Measurements from ENCODE around the gene TPK1.

TPK1 gene

GRCh38 chr7:144565586-144565985 is 270.3 kb downstream of the TPK1 start (continued):
- TF ChIP-seq, protein P1, sequence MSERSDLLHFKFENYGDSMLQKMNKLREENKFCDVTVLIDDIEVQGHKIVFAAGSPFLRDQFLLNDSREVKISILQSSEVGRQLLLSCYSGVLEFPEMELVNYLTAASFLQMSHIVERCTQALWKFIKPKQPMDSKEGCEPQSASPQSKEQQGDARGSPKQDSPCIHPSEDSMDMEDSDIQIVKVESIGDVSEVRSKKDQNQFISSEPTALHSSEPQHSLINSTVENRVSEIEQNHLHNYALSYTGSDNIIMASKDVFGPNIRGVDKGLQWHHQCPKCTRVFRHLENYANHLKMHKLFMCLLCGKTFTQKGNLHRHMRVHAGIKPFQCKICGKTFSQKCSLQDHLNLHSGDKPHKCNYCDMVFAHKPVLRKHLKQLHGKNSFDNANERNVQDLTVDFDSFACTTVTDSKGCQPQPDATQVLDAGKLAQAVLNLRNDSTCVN (tag by site-specific recombination; optimal IDR thresholded peaks at IDR 0.05): no peak
- TF ChIP-seq ZNF555 (tag by site-specific recombination; conservative IDR thresholded peaks at IDR 0.05) (no peak), ZFP3 (tag by site-specific recombination; IDR thresholded peaks at IDR 0.05; ENCODE audit: low read depth) (no peak), MYNN (tag by site-specific recombination; IDR thresholded peaks at IDR 0.05; ENCODE audit: borderline replicate concordance) (no peak)

- Histone ChIP-seq H3K4me3 (ENCODE audit: low read depth, low read length) (no peak overlapping the region), H3K36me3 (ENCODE audit: control insufficient read depth in 2 of 2, insufficient read depth in 1 of 2, low read length in 2 of 2) (no peaks in the 10 kb centered on the region), H3K9me3 (ENCODE audit: control insufficient read depth, insufficient read depth, low read depth, low read length) (no peaks in the 10 kb centered on the region), H3K4me1 (ENCODE audit: control insufficient read depth, insufficient read depth, low read length) (no peaks in the 10 kb centered on the region), H3K27ac (ENCODE audit: extremely low read depth, low read depth, low read length) (no peak overlapping the region)
- CTCF ChIA-PET: interaction anchor here (0.5 kb wide), 1 partner anchor 51 kb away, joined by 3 read pairs; no protein-coding TSS in a partner anchor
- POLR2A ChIA-PET: no interaction called here
- TF ChIP-seq SALL2 (tag by site-specific recombination; IDR thresholded peaks at IDR 0.05; ENCODE audit: borderline replicate concordance) (no peak), ZNF626 (tag by site-specific recombination; IDR thresholded peaks at IDR 0.05) (no peak), SP2 (tag by site-specific recombination; IDR thresholded peaks at IDR 0.05) (no peak), ZNF521 (tag by site-specific recombination; IDR thresholded peaks at IDR 0.05) (no peak), GLIS1 (tag by site-specific recombination; IDR thresholded peaks at IDR 0.05) (no peak), ZNF560 (tag by site-specific recombination; IDR thresholded peaks at IDR 0.05; ENCODE audit: borderline replicate concordance) (no peak), KLF1 (tag by site-specific recombination; IDR thresholded peaks at IDR 0.05) (no peak), ZNF112 (tag by site-specific recombination; IDR thresholded peaks at IDR 0.05) (no peak), ZNF202 (tag by site-specific recombination; IDR thresholded peaks at IDR 0.05; ENCODE audit: borderline replicate concordance) (no peak)
These were observed 286.0 kb downstream of the TPK1 start for GRCh38 chr7:144549861-144550260.

- POLR2A ChIA-PET: no interaction called here
- no peaks in the 10 kb centered on the region for H3K4me1 ChIP-seq (ENCODE audit: control insufficient read depth, insufficient read depth, low read length)
- no peaks in the 10 kb centered on the region for H3K36me3 ChIP-seq (ENCODE audit: control insufficient read depth in 2 of 2, insufficient read depth in 1 of 2, low read length in 2 of 2)
- no peak for TF ChIP-seq ZNF311 (tag by site-specific recombination; IDR thresholded peaks at IDR 0.05; ENCODE audit: borderline replicate concordance)
- no peak for TF ChIP-seq ZNF600 (tag by site-specific recombination; IDR thresholded peaks at IDR 0.05)
- no peak for TF ChIP-seq ZNF266 (tag by site-specific recombination; IDR thresholded peaks at IDR 0.05; ENCODE audit: low read depth)
- TF ChIP-seq MEIS1 (CRISPR knock-in tag; IDR thresholded peaks at IDR 0.05; ENCODE audit: borderline replicate concordance): no peak
- TF ChIP-seq ZXDB (tag by site-specific recombination; IDR thresholded peaks at IDR 0.05): no peak
- TF ChIP-seq ZNF837 (tag by site-specific recombination; IDR thresholded peaks at IDR 0.05): no peak
- TF ChIP-seq, protein P2, sequence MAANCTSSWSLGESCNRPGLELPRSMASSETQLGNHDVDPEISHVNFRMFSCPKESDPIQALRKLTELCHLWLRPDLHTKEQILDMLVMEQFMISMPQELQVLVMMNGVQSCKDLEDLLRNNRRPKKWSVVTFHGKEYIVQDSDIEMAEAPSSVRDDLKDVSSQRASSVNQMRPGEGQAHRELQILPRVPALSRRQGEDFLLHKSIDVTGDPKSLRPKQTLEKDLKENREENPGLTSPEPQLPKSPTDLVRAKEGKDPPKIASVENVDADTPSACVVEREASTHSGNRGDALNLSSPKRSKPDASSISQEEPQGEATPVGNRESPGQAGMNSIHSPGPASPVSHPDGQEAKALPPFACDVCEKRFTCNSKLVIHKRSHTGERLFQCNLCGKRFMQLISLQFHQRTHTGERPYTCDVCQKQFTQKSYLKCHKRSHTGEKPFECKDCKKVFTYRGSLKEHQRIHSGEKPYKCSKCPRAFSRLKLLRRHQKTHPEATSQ (tag by site-specific recombination; IDR thresholded peaks at IDR 0.05): no peak
- TF ChIP-seq, protein P3, sequence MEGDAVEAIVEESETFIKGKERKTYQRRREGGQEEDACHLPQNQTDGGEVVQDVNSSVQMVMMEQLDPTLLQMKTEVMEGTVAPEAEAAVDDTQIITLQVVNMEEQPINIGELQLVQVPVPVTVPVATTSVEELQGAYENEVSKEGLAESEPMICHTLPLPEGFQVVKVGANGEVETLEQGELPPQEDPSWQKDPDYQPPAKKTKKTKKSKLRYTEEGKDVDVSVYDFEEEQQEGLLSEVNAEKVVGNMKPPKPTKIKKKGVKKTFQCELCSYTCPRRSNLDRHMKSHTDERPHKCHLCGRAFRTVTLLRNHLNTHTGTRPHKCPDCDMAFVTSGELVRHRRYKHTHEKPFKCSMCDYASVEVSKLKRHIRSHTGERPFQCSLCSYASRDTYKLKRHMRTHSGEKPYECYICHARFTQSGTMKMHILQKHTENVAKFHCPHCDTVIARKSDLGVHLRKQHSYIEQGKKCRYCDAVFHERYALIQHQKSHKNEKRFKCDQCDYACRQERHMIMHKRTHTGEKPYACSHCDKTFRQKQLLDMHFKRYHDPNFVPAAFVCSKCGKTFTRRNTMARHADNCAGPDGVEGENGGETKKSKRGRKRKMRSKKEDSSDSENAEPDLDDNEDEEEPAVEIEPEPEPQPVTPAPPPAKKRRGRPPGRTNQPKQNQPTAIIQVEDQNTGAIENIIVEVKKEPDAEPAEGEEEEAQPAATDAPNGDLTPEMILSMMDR (tag by site-specific recombination; IDR thresholded peaks at IDR 0.05): no peak
- no peak for TF ChIP-seq ZNF843 (tag by site-specific recombination; IDR thresholded peaks at IDR 0.05)
- TF ChIP-seq ZNF138 (tag by site-specific recombination; IDR thresholded peaks at IDR 0.05; ENCODE audit: borderline replicate concordance): no peak
- TF ChIP-seq BCL11B (tag by site-specific recombination; IDR thresholded peaks at IDR 0.05; ENCODE audit: low read depth): no peak
- TF ChIP-seq ZNF426 (tag by site-specific recombination; IDR thresholded peaks at IDR 0.05): no peak
- TF ChIP-seq HOXD13 (CRISPR knock-in tag; IDR thresholded peaks at IDR 0.05; ENCODE audit: borderline replicate concordance): no peak
- TF ChIP-seq ZNF48 (tag by site-specific recombination; IDR thresholded peaks at IDR 0.05): no peak
- no peak for TF ChIP-seq ZNF223 (tag by site-specific recombination; IDR thresholded peaks at IDR 0.05)
- no peak for TF ChIP-seq ZFP37 (tag by site-specific recombination; IDR thresholded peaks at IDR 0.05)
- no peak for TF ChIP-seq GLI2 (tag by site-specific recombination; IDR thresholded peaks at IDR 0.05; ENCODE audit: borderline replicate concordance, low read depth)
- no peak for TF ChIP-seq ZSCAN23 (tag by site-specific recombination; IDR thresholded peaks at IDR 0.05)
- TF ChIP-seq ZNF16 (tag by site-specific recombination; IDR thresholded peaks at IDR 0.05; ENCODE audit: low read depth): no peak
- TF ChIP-seq ZNF514 (tag by site-specific recombination; IDR thresholded peaks at IDR 0.05): no peak
- CTCF ChIA-PET: no interaction called here
- no peak overlapping the region for H3K4me3 ChIP-seq (ENCODE audit: low read depth, low read length)
- no peaks in the 10 kb centered on the region for H3K9me3 ChIP-seq (ENCODE audit: control insufficient read depth, insufficient read depth, low read depth, low read length)
- H3K27ac ChIP-seq (ENCODE audit: extremely low read depth, low read depth, low read length): no peak overlapping the region
These were observed 287.3 kb downstream of the TPK1 start for GRCh38 chr7:144548556-144548955.

Measured in HEK293 (cell line).